Heart right ventricle (tissue), 16 donors: ENCODE measurements around the gene MMP2. TPM values are rescaled to one million over a fixed set of nuclear protein-coding genes. Genes with fewer than 3 reads are reported as not detected.

Experiments used
- ATAC-seq, 8 donors: fragments of 200-7000 bp; cut with Tn5 transposase; one replicate each; pipeline ENCODE4 v1.9.1; 2020; ENCODE audit warnings: mild to moderate bottlenecking in 8 of 8, moderate library complexity in 8 of 8, moderate number of reproducible peaks in 1 of 8
- DNase-seq, 2 donors: peaks; one replicate each; pipeline ENCODE4 v3.0.0-alpha.2; 2020
- H3K27ac ChIP-seq, 10 donors: fragments of 200-600 bp; sonication (generic) in 2 of 10; one replicate each; pipeline versions ENCODE4 v1.5.0 to v1.8.0; 2020 to 2022; ENCODE audit warnings: mild to moderate bottlenecking in 3 of 10
- H3K27me3 ChIP-seq, 7 donors: fragments of 200-600 bp; one replicate each; pipeline ENCODE4 v1.8.0; 2021 to 2022; ENCODE audit warnings: mild to moderate bottlenecking in 2 of 7
- H3K36me3 ChIP-seq, 9 donors: fragments of 200-600 bp; sonication (generic) in 1 of 9; one replicate each; pipeline versions ENCODE4 v1.5.0 to v1.8.0; 2020 to 2022; ENCODE audit warnings: mild to moderate bottlenecking in 2 of 9
- H3K4me1 ChIP-seq, 9 donors: fragments of 200-600 bp; sonication (generic) in 1 of 9; one replicate each; pipeline versions ENCODE4 v1.5.0 to v1.8.0; 2020 to 2022; ENCODE audit warnings: mild to moderate bottlenecking in 4 of 9
- H3K4me3 ChIP-seq, 10 donors: fragments of 200-600 bp; sonication (generic) in 2 of 10; one replicate each; pipeline versions ENCODE4 v1.5.0 to v1.8.0; 2020 to 2022; ENCODE audit warnings: mild to moderate bottlenecking in 7 of 10, moderate library complexity in 2 of 10
- H3K9me3 ChIP-seq, 11 donors: fragments of 200-600 bp in 10 of 11; sonication (generic) in 2 of 11; one replicate each; pipeline versions ENCODE4 v1.5.0 to v1.8.0; 2013 to 2022; ENCODE audit warnings: mild to moderate bottlenecking in 2 of 11, control low read depth in 1 of 11, moderate library complexity in 1 of 11
- WGBS, 2 donors: extraction: QIAGEN DNeasy Blood & Tissue Kit; methylation state at CpG; one replicate each; pipeline ENCODE4 v1.1.7; 2013; ENCODE audit warnings: inconsistent platforms in 1 of 2; 5-methylcytosine and 5-hydroxymethylcytosine counted together
- intact Hi-C, 10 donors: fragments of 100-400 bp; cut with DNase I; formaldehyde crosslinking; loops; one replicate each; pipeline versions ENCODE4 v1.11.1 to v1.14.2; 2022
- polyA plus RNA-seq, 2 donors: library from polyadenylated mRNA; stranded (reverse); fragments of 200-250 nt; gene quantifications; one replicate each; pipeline ENCODE4 v1.2.3, GENCODE V29; 2013
- total RNA-seq, 10 donors: library from RNA; stranded (reverse); fragmentation: NEBNext Ultra II Directional in 3 of 10; extraction: Animal tissue kit (Norgen Biotek cat#: 25700) in 3 of 10; gene quantifications; one replicate each; pipeline versions ENCODE4 v1.2.1 to v1.2.4, GENCODE V29; 2021 to 2023
- TF ChIP-seq, protein P1 (sequence below), 9 donors: fragments of 200-600 bp; sonication (generic) in 2 of 9; IDR thresholded peaks; one replicate each; pipeline versions ENCODE4 v1.5.0 to v1.8.0; 2021 to 2022; ENCODE audit warnings: antibody characterized with exemption in 9 of 9, mild to moderate bottlenecking in 5 of 9, moderate library complexity in 1 of 9
- donor health status: Arrhythmogenic right ventricular cardiomyopathy.
- donor health status: ischemic (EF 13 %, LVEDD 7.1; RV severe dilation, severe dysfunction).
- donor health status: healthy with polysubstance abuse.
- donor health status: DM: no; HTN: yes; CAD: no.
- donor health status: DM: no; HTN: no; CAD: no.
- donor health status: ischemic (EF 25% LVEDD 6.9; RV normal size, moderate dysfunction).
- donor health status: ischemic (EF 25% LVEDD 5.7; RV mildly dilated, moderate dysfunction).
- donor health status: healthy.
- donor health status: DM: yes; HTN: yes; CAD: no.
- donor health status: Ischemic cardiomyopathy.
- donor health status: ischemic (EF 35%, LVEDD 5.7; RV mildly dilated, moderate dysfunction).
- donor health status: nonischemic (EF 11% LVEDD 7.7; RV severe dilation, severe dysfunction).
- donor health status: DM: yes; HTN: yes; CAD: no.
- donor health status: PGD.
- donor health status: ischemic (EF 29% LVEDD 5.4; RV normal size, mild dysfunction).
- donor health status: nonischemic (EF 23%, LVEDD 6.1; RV moderate dilation, normal function).

The MMP2 gene
- total and polyA plus RNA-seq, 12 donors = 36.1 to 157 (median 88.0) TPM

DNA sequence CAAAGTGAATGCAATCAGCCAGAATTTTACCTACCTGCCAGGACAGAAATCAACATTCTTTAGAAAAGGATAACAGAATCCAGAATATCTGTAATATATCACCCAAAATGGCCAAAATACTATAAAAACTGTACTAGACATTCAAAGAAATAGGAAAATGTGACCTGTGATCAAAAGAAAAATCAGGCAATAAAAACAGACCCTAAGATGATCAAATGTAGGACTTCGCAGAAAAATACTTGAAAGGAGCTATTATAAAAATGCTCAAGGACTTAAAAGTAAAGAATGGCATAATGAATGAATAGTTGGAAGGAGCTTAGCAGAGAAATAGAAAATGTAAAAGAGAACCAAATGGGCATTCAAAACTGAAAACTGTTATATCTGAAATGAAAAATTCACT, 33.9 kb downstream of the MMP2 start:
- H3K4me1 ChIP-seq = peaks cover 0 to 30% (median 6%) of the 10 kb centered on the region in 9 donors
- H3K4me3 ChIP-seq = no peak overlapping the region
- no peak for ATAC-seq
- peaks cover 0 to 7% (median 0%) of the 10 kb centered on the region in 7 donors for H3K27me3 ChIP-seq
- peaks cover 0 to 31% (median 12%) of the 10 kb centered on the region in 11 donors for H3K9me3 ChIP-seq
- peaks cover 0 to 11% (median 0%) of the 10 kb centered on the region in 9 donors for H3K36me3 ChIP-seq
- intact Hi-C loops = loop anchor here in 1 of 10 donors (1.0 kb wide), 1 partner anchor 22 kb away; no protein-coding TSS in a partner anchor
- H3K27ac ChIP-seq = no peak overlapping the region
- no peak for DNase-seq
- WGBS, 2 donors = 98 to 100% methylated on average over 1 of the region's 1 CpG
- TF ChIP-seq, protein P1, sequence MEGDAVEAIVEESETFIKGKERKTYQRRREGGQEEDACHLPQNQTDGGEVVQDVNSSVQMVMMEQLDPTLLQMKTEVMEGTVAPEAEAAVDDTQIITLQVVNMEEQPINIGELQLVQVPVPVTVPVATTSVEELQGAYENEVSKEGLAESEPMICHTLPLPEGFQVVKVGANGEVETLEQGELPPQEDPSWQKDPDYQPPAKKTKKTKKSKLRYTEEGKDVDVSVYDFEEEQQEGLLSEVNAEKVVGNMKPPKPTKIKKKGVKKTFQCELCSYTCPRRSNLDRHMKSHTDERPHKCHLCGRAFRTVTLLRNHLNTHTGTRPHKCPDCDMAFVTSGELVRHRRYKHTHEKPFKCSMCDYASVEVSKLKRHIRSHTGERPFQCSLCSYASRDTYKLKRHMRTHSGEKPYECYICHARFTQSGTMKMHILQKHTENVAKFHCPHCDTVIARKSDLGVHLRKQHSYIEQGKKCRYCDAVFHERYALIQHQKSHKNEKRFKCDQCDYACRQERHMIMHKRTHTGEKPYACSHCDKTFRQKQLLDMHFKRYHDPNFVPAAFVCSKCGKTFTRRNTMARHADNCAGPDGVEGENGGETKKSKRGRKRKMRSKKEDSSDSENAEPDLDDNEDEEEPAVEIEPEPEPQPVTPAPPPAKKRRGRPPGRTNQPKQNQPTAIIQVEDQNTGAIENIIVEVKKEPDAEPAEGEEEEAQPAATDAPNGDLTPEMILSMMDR (IDR thresholded peaks at IDR 0.05) = no peak

DNA sequence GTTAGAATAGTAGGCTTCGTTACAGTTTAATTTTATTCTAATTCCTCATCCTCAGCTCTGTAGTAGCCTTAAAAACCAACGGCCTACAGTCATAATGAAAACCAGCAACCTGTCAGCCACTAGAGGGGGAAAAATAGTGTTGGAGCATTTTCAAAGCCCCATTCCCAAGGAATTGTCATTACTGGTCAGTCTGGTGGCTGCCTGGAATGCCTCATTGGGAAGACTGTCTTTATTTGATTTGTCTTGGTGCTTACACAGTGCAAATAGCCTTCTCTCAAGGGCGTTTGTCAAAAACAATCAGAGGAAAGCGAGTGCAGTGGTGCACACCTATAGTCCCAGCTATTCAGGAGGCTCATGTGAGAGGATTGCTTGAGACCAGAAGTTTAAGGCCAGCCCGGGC, 34.6 kb downstream of the MMP2 start:
- no peak overlapping the region for H3K4me3 ChIP-seq
- H3K27me3 ChIP-seq = peaks cover 0 to 3% (median 0%) of the 10 kb centered on the region in 7 donors
- 87 to 95% methylated on average over 5 of the region's 5 CpGs for WGBS, 2 donors
- H3K36me3 ChIP-seq = peaks cover 0 to 11% (median 0%) of the 10 kb centered on the region in 9 donors
- DNase-seq (no peak), ATAC-seq (no peak)
- intact Hi-C loops = loop anchor here in 1 of 10 donors (1.0 kb wide), 1 partner anchor 22 kb away; no protein-coding TSS in a partner anchor
- TF ChIP-seq, protein P1 (IDR thresholded peaks at IDR 0.05) = no peak
- peaks cover 0 to 33% (median 12%) of the 10 kb centered on the region in 11 donors for H3K9me3 ChIP-seq
- H3K4me1 ChIP-seq = peaks cover 0 to 24% (median 4%) of the 10 kb centered on the region in 9 donors
- no peak overlapping the region for H3K27ac ChIP-seq

DNA sequence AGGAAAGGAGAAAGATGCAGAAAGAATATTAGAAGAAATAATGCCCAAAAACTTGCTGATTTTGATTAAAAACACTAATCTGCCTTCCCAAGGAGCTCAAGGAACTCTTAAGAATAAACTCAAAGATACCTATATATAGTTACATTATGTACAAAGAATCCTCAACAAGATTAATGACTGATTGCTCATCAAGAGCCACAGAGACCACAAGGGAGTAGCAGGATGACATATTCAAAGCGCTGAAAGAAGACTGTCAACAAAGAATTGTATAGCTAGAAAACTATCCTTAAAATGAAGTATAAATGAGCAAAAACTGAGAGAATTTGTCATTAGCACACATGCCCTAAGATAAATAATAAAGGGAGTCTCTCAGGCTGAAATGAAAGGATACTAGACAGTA, 36.1 kb downstream of the MMP2 start:
- Histone ChIP-seq H3K27me3 (no peaks in the 10 kb centered on the region), H3K27ac (no peak overlapping the region), H3K36me3 (peaks cover 0 to 11% (median 0%) of the 10 kb centered on the region in 9 donors), H3K9me3 (peaks cover 0 to 33% (median 12%) of the 10 kb centered on the region in 11 donors), H3K4me1 (peaks cover 0 to 17% (median 0%) of the 10 kb centered on the region in 9 donors), H3K4me3 (no peak overlapping the region)
- TF ChIP-seq, protein P1 (IDR thresholded peaks at IDR 0.05) = no peak
- ATAC-seq = no peak
- 96 to 100% methylated on average over 1 of the region's 1 CpG for WGBS, 2 donors
- intact Hi-C loops = no loop called here
- no peak for DNase-seq

DNA sequence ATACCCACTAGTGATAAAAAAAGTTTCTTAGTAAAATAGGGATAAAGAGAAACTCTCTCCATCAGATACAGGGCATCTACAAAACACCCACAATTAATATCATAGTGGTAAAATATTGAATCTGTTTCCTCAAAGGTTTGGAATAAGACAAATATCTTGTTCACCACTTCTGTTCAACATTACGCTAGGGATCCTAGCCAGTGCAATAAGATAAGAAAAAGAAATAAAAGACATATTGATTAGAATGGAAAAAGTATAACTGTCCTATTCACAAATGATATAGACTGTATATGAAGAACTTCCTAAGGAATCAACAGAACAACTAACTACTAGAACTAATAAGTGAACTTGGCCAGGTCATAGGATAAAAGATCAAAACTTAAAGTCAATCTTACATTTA, 42.8 kb downstream of the MMP2 start:
- H3K4me3 ChIP-seq = no peak overlapping the region
- H3K9me3 ChIP-seq = peaks cover 0 to 36% (median 12%) of the 10 kb centered on the region in 11 donors
- TF ChIP-seq, protein P1 (IDR thresholded peaks at IDR 0.05) = no peak
- H3K36me3 ChIP-seq = no peaks in the 10 kb centered on the region
- H3K4me1 ChIP-seq = peaks cover 0 to 7% (median 0%) of the 10 kb centered on the region in 9 donors
- no peaks in the 10 kb centered on the region for H3K27me3 ChIP-seq
- H3K27ac ChIP-seq = no peak overlapping the region
- 0 to 51% methylated on average over 1 of the region's 1 CpG for WGBS, 2 donors
- intact Hi-C loops = loop anchor here in 1 of 10 donors (10.0 kb wide), 1 partner anchor 1817 kb away; the partner anchor contains the start of genes FTO and RPGRIP1L
- DNase-seq (no peak), ATAC-seq (no peak)
